ACHN (cell line): ENCODE data around the gene EIF3L.

Source experiments
- DNase-seq: peaks from one replicate; pipeline ENCODE4 v3.0.0-alpha.2; 2015
- in situ Hi-C: cut with HindIII; loops from 2 replicates; pipeline ENCODE4 v1.10.0; 2017; ENCODE audit warnings: low sequenced_read_pairs, low pct_ligation_motif_present, low pct_unique_long_range_greater_than_20kb

The EIF3L gene

DNA sequence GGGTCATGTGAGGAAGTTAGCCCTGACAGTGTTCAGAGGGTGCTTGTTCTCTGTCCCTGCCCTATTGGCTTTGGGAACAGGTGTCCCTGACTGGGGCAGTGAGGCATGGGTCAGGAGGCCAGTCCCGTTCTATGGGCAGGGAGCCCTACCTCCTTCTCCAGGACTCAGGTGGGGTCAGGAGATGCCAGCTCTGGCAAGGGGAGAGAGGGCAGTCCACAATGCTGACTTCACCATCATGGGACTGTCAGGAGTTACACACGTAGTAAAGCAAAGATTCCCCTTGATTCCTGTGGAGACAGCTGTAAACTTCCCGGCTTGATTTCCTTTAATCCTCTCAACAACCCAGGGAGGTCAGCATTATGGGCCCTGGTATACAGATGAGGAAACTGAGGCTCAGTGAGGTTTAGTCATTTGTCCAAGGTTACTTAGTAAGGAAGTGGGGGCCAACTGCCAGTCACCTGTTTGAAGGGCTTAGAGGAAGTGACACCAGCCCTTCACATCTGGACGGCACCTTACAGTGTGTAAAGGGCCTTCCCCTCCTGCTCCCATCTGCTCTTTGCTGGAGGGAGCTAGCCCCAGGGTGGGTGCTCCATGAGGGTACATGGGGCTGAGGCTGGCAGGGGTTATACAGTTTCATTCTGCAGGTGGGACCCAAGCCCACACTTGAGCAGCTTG lies 68.8 kb downstream of the EIF3L start:
- DNase-seq: no peak
- in situ Hi-C loops: no loop called here

- no peak for DNase-seq
- in situ Hi-C loops: no loop called here
Observed at GRCh38 chr22:37918580-37919270, 69.5 kb downstream of the EIF3L start.

DNA sequence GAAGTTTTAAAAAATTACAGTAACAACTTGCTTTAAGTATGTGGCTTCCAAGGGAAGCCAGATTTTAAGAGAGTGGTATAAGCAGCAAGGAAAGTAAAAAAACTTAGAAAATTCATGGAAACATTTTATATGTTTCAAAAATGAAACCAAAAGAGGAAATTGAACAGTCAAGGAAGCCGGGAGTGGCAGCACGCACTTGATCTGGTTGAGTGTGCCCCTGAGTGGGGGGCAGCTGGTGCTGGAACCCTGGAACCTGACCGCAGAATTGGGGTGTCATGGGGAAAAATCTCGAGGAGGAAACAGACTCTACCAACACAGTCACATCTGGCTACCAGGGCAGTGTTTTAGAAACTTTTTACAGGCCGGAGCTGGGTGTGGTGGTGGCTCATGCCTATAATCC lies 70.9 kb downstream of the EIF3L start:
- in situ Hi-C loops: no loop called here

GRCh38 chr22:37922191-37922590 lies 73.0 kb downstream of the EIF3L start:
- in situ Hi-C loops: no loop called here
- DNase-seq: no peak

More for the DNA sequence above, 70.9 kb downstream of the EIF3L start:
- no peak for DNase-seq

DNA sequence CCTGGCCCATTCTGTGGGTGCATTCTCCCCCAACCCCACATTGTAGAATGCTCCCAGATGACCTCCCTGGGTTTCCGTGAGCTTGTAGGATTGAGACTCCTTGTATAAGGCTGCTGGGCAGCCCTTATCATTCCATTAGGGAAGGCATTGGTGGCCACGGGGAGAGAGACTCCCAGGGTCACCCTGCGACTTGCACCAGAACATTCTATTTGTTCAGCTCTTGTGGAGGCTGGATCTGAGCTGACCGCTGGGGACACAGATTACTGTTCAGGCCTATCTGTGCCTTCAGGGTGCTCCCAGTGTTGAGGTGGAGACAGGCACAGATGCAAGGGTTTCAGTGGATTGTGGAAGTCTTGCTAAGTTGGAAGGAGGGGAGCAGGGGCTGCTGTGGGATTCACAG lies 74.7 kb downstream of the EIF3L start:
- no peak for DNase-seq
- in situ Hi-C loops: no loop called here

DNA sequence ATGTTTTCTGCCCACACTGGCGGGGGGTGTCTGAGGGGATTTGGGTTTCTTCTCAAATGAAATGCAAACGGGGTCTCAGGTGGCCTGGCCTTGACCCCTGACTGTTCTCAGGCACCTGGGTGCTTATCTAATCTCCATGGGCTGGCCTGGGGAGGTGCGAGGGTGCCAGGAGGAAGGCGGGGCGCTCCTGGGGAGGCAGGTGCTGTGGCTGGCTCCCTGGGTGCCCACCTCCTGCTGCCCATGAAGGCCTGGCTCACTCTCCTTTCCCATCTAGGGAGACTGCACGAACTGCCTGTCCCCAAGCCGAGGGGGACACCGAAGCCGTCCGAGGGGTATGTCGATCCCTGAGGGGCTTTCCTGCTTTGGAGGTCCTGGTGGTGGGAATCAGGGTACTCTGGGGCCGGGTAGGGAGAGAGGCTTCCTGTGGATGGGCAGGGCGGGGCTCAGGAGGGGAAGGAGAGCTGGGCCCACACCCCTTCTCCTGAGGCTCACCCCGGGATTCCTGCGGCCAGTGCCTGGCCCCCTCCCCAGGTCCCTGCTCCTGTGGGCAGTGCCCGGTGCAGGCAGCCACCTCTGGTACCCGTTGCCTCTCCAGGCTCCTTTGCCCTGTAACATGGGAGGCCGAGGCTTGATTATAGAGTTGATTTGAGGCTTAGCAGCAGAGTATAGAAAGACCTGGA lies 75.3 kb downstream of the EIF3L start:
- no peak for DNase-seq
- in situ Hi-C loops: no loop called here

- in situ Hi-C loops: no loop called here
- no peak for DNase-seq
Observed at GRCh38 chr22:37925330-37925729, 76.1 kb downstream of the EIF3L start.

DNA sequence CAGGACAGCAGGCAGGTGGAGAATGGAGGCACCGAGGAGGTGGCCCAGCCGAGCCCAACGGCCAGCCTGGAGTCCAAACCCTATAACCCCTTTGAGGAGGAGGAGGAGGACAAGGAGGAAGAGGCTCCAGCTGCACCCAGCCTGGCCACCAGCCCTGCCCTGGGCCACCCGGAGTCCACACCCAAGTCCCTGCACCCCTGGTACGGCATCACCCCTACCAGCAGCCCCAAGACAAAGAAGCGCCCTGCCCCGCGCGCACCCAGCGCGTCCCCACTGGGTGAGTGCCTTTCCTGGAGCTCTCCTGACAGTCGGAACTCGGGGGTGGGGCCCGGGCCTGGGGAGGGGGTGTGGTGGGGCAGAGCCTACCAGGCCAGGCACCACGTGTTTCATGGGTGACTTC lies 76.5 kb downstream of the EIF3L start:
- DNase-seq: no peak
- in situ Hi-C loops: no loop called here

- in situ Hi-C loops: no loop called here
- DNase-seq: no peak
Observed at GRCh38 chr22:37926358-37926757, 77.1 kb downstream of the EIF3L start.

- DNase-seq: no peak
- in situ Hi-C loops: no loop called here
Observed at GRCh38 chr22:37926771-37927636, 77.8 kb downstream of the EIF3L start.

GRCh38 chr22:37927637-37927936 lies 78.4 kb downstream of the EIF3L start:
- in situ Hi-C loops: no loop called here

GRCh38 chr22:37929390-37929789 lies 80.2 kb downstream of the EIF3L start:
- no peak for DNase-seq
- in situ Hi-C loops: no loop called here

More at GRCh38 chr22:37927637-37927936, 78.4 kb downstream of the EIF3L start:
- DNase-seq: no peak

DNA sequence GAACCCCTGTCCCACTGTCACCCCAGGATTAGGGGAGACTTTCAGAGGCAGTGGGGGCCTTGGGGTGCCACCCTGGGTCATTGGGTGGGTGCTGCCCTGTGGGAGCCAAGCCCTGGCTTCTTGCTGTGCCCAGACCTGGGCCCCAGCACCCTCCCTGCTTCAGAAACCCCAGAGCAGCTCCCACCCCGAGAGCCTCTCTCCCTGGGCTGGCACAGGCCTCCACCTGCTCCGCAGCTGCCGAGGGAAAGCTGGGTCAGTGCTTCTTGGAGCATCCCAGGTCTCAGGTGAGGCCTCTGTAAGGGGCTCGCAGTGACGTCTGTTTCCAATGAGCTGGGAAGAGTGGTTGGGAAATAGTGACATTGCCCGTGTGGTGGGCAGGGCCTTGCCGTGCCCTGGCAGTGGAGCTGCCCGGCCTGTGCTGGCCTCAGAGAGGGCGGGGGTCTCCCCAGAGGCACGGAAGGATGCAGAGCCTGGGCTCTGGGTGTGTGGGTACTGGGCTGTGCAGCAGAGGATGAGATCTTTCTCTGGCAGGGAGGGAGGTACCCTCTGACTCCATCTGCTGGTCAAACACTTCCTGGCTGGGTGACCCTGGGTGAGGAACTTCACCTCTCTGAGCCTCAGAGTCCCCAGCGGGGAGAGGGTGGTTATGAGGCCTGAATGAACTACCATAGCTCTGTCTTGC lies 81.2 kb downstream of the EIF3L start:
- peak; percentile 43 for DNase-seq

GRCh38 chr22:37930952-37931440 lies 81.8 kb downstream of the EIF3L start:
- in situ Hi-C loops: no loop called here
- DNase-seq: no peak

More for the DNA sequence above, 81.2 kb downstream of the EIF3L start:
- in situ Hi-C loops: no loop called here

DNA sequence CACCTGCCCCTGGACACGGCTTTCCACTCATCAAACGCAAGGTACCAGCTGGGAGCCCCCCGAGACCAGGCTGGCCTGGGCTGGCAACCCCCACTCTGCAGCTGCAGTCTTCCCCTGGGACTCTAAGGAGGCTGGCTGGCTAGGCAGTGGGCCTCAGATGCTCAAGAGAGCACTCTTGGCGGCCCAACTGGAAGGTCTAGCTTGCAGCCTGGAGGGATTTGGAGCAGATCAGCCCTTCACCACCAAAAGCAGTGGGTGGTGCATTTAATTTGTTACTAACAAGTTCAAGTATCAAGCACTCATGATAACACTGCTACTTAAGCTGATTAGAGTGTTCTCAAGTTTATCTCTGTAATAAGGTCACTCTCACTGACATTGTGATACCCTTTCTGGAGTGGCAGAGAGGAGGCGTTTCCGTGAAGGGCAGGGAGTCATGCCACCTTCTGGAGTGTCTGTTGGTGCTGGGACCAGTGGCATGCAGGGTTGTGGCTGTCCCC lies 82.7 kb downstream of the EIF3L start:
- in situ Hi-C loops: no loop called here
- no peak for DNase-seq

GRCh38 chr22:37932401-37932800 lies 83.2 kb downstream of the EIF3L start:
- in situ Hi-C loops: no loop called here

DNA sequence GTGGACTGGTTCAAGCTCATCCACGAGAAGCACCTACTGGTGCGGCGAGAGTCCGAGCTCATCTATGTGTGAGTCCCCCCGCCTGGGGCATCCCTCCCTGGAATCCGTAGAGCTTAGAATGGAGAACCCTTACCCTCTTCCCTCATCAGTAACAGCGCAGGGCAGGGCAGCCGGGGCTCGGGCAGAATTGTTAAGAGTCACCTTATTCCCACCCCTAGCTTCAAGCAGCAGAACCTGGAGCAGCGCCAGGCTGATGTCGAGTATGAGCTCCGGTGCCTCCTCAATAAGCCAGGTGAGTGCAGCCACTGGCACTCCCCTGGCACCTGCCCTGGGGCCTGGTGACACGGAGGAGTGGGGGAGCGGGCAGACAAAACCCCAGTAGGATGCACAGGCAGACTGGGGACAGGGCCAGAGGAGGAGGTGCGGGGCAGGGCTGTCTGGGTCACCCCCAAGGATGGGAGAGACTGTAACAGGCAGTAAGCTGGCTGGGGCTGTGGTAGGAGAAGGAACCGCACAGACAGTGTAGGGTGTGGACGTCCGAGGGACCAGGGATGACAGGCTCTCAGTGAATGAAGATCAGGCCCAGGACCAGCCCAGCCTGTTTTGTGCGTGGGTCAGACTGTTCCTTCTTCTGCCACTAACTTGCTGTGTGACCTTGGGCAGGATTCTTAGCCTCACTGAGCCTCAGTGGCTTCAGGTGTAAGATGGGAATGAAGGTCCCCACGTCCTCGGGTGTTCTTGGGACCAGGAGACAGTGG lies 83.8 kb downstream of the EIF3L start:
- DNase-seq: no peak
- in situ Hi-C loops: no loop called here

More at GRCh38 chr22:37932401-37932800, 83.2 kb downstream of the EIF3L start:
- DNase-seq: no peak
